GM21576 (cell line): ENCODE measurements around the gene C11orf24.

Source experiments
- ATAC-seq: cut with Tn5 transposase; IDR thresholded peaks from one replicate; pipeline ENCODE4 v1.9.1; 2021; ENCODE audit warnings: mild to moderate bottlenecking, moderate library complexity; ENCODE audit not compliant: unreplicated experiment

Gene C11orf24

DNA sequence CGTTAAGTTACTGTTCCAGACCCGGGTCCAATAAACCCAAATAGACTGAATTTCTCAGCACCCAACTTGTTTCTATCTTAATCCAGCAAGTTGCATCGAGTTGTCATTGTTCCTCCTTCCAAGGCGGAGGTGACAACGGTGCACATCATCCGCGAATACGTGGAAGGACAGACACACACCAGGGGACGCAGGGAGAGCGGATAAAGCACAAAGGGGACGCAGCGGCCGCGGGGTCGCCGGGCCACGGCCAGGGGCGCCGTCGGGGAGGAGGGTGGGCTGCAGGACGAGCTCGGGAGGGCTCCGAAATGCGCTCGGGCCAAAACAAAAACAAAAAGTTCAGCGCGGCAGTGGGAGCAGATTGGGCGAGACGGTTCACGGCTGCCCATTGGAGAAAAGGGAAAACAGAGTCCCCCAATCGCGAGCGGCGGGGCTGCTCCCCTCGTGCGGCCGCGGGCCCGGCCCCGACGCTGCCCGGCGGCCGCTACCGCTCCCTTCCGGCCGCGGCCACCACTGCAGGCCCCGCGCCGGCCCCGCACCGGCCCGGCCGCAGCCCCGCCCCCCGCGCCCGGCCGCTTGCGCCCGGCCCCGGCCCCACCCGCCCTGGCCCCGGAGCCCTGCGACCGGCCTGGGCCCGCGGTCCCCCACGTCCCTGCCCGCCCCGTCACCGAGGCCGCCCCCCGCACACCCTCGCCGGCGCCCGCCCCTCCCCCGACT lies 59.2 kb downstream of the C11orf24 start:
- no peak for ATAC-seq

DNA sequence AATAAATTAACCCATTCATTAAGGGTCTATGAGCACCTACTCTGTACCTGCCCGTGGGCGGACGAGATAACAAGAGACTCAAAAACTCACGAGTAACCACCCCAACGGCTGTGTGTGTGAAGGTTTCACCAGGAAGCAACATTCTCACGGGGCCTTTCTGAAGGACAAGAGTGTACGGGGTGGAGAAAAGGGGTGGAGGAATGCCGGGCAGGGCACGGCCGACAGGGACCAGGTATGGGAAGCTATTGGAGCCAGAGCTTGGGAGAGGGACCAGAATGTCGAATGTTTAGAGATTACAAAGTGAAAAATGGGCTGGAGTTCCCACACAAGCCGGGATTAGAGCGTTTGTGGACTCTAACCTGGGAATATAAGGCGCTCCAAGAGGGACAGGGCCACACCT lies 60.2 kb downstream of the C11orf24 start:
- no peak for ATAC-seq
